H1 (cell line): ENCODE measurements around the gene CCL26. TPM values are rescaled to one million over a fixed set of nuclear protein-coding genes. Genes with fewer than 3 reads are reported as not detected.

Experiments used
- EP300 ChIP-seq, 2 experiments: IDR thresholded peaks; 1 replicate in 1 of 2; 2 replicates in 1 of 2; pipeline ENCODE4 v1.6.1; 2011 to 2012; ENCODE audit warnings: low read depth in 2 of 2, low read length in 2 of 2, mild to moderate bottlenecking in 2 of 2, borderline replicate concordance in 1 of 2, inconsistent platforms in 1 of 2, moderate library complexity in 1 of 2
- polyA plus RNA-seq, 7 experiments: library from polyadenylated mRNA; depleted of rRNA in 3 of 7; stranded (reverse) in 5 of 7; unstranded in 2 of 7; fragments of >200 nt in 5 of 7; fragments of 200-250 nt in 2 of 7; gene quantifications; 1 replicate in 5 of 7; 2 replicates in 1 of 7; 4 replicates in 1 of 7; pipeline versions ENCODE4 v1.2.1 to v1.2.3, GENCODE V29; 2011 to 2013; ENCODE audit warnings: missing spikeins in 2 of 7, mixed read lengths in 2 of 7
- total RNA-seq: library from RNA; stranded (reverse); fragmentation: NEBNext Ultra II Directional; extraction: Animal tissue kit (Norgen Biotek cat#: 25700); gene quantifications from 2 replicates; pipeline ENCODE4 v1.2.1, GENCODE V29; 2021
- TF ChIP-seq, protein P1 (sequence below): fragments of 300-600 bp; sonication (generic); IDR thresholded peaks from 2 replicates; pipeline ENCODE4 v1.7.1; 2012; ENCODE audit warnings: low read length, moderate library complexity, mild to moderate bottlenecking, inconsistent platforms; ENCODE audit not compliant: insufficient replicate concordance

Gene CCL26
- total and polyA plus RNA-seq, 2 of the 8 experiments (the other 6 are each of a cell fraction or from before 2014, with no cell fraction given), result 8.7 to 14.9 TPM

GRCh38 chr7:75757860-75758259, 14.2 kb downstream of the CCL26 start (continued):
- TF ChIP-seq, protein P1, sequence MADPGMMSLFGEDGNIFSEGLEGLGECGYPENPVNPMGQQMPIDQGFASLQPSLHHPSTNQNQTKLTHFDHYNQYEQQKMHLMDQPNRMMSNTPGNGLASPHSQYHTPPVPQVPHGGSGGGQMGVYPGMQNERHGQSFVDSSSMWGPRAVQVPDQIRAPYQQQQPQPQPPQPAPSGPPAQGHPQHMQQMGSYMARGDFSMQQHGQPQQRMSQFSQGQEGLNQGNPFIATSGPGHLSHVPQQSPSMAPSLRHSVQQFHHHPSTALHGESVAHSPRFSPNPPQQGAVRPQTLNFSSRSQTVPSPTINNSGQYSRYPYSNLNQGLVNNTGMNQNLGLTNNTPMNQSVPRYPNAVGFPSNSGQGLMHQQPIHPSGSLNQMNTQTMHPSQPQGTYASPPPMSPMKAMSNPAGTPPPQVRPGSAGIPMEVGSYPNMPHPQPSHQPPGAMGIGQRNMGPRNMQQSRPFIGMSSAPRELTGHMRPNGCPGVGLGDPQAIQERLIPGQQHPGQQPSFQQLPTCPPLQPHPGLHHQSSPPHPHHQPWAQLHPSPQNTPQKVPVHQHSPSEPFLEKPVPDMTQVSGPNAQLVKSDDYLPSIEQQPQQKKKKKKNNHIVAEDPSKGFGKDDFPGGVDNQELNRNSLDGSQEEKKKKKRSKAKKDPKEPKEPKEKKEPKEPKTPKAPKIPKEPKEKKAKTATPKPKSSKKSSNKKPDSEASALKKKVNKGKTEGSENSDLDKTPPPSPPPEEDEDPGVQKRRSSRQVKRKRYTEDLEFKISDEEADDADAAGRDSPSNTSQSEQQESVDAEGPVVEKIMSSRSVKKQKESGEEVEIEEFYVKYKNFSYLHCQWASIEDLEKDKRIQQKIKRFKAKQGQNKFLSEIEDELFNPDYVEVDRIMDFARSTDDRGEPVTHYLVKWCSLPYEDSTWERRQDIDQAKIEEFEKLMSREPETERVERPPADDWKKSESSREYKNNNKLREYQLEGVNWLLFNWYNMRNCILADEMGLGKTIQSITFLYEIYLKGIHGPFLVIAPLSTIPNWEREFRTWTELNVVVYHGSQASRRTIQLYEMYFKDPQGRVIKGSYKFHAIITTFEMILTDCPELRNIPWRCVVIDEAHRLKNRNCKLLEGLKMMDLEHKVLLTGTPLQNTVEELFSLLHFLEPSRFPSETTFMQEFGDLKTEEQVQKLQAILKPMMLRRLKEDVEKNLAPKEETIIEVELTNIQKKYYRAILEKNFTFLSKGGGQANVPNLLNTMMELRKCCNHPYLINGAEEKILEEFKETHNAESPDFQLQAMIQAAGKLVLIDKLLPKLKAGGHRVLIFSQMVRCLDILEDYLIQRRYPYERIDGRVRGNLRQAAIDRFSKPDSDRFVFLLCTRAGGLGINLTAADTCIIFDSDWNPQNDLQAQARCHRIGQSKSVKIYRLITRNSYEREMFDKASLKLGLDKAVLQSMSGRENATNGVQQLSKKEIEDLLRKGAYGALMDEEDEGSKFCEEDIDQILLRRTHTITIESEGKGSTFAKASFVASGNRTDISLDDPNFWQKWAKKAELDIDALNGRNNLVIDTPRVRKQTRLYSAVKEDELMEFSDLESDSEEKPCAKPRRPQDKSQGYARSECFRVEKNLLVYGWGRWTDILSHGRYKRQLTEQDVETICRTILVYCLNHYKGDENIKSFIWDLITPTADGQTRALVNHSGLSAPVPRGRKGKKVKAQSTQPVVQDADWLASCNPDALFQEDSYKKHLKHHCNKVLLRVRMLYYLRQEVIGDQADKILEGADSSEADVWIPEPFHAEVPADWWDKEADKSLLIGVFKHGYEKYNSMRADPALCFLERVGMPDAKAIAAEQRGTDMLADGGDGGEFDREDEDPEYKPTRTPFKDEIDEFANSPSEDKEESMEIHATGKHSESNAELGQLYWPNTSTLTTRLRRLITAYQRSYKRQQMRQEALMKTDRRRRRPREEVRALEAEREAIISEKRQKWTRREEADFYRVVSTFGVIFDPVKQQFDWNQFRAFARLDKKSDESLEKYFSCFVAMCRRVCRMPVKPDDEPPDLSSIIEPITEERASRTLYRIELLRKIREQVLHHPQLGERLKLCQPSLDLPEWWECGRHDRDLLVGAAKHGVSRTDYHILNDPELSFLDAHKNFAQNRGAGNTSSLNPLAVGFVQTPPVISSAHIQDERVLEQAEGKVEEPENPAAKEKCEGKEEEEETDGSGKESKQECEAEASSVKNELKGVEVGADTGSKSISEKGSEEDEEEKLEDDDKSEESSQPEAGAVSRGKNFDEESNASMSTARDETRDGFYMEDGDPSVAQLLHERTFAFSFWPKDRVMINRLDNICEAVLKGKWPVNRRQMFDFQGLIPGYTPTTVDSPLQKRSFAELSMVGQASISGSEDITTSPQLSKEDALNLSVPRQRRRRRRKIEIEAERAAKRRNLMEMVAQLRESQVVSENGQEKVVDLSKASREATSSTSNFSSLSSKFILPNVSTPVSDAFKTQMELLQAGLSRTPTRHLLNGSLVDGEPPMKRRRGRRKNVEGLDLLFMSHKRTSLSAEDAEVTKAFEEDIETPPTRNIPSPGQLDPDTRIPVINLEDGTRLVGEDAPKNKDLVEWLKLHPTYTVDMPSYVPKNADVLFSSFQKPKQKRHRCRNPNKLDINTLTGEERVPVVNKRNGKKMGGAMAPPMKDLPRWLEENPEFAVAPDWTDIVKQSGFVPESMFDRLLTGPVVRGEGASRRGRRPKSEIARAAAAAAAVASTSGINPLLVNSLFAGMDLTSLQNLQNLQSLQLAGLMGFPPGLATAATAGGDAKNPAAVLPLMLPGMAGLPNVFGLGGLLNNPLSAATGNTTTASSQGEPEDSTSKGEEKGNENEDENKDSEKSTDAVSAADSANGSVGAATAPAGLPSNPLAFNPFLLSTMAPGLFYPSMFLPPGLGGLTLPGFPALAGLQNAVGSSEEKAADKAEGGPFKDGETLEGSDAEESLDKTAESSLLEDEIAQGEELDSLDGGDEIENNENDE, result no peak
- no peak for TF ChIP-seq EP300 (IDR thresholded peaks at IDR 0.05; ENCODE audit: borderline replicate concordance in 1 of 2, low read depth in 2 of 2, low read length in 2 of 2)
- TF ChIP-seq, all 59 proteins: peak for 0
